ENCODE measurements around the gene ABCA1. TPM values are rescaled to one million over a fixed set of nuclear protein-coding genes. Genes with fewer than 3 reads are reported as not detected.
A peak's percentile ranks its signal among the peaks of the same experiment; 100 is the strongest.

Gene ABCA1
- total RNA-seq, 4 donors from 2014 or later = 18.3 to 59.8 (median 35.0) TPM

GRCh38 chr9:104972242-104972866, 44.4 kb upstream of the ABCA1 start:
- WGBS, 2 donors = 68 to 74% methylated on average over 4 of the region's 4 CpGs
- no peak for DNase-seq
- Histone ChIP-seq H3K27ac (no peak overlapping the region), H3K9me3 (no peaks in the 10 kb centered on the region), H3K4me3 (replicated peaks in 1 of 3) (no peak overlapping the region), H3K36me3 (no peaks in the 10 kb centered on the region), H3K4me1 (peaks cover 0 to 9% of the 10 kb centered on the region in 2 donors), H3K27me3 (no peaks in the 10 kb centered on the region)
- intact Hi-C loops (cut with DNase I) = no loop called here
- TF ChIP-seq CTCF (IDR thresholded peaks at IDR 0.05) (no peak), POLR2A (IDR thresholded peaks at IDR 0.05) (no peak)

- 91 to 95% methylated on average over 3 of the region's 3 CpGs for WGBS, 2 donors
- Histone ChIP-seq H3K27ac (no peak overlapping the region), H3K4me3 (replicated peaks in 1 of 3) (no peak overlapping the region), H3K36me3 (no peaks in the 10 kb centered on the region), H3K27me3 (no peaks in the 10 kb centered on the region), H3K9me3 (no peaks in the 10 kb centered on the region), H3K4me1 (peaks cover 0 to 9% of the 10 kb centered on the region in 2 donors)
- intact Hi-C loops (cut with DNase I) = no loop called here
- DNase-seq = no peak
- TF ChIP-seq POLR2A (IDR thresholded peaks at IDR 0.05) (no peak), CTCF (IDR thresholded peaks at IDR 0.05) (no peak)
Measured at GRCh38 chr9:104971511-104971910, 43.6 kb upstream of the ABCA1 start.

- Histone ChIP-seq H3K27ac (no peak overlapping the region), H3K36me3 (no peaks in the 10 kb centered on the region), H3K4me1 (peaks cover 0 to 9% of the 10 kb centered on the region in 2 donors), H3K9me3 (no peaks in the 10 kb centered on the region), H3K4me3 (replicated peaks in 1 of 3) (no peak overlapping the region), H3K27me3 (no peaks in the 10 kb centered on the region)
- DNase-seq = no peak
- 78 to 87% methylated on average over 8 of the region's 8 CpGs for WGBS, 2 donors
- no peak for TF ChIP-seq POLR2A (IDR thresholded peaks at IDR 0.05)
- no peak for TF ChIP-seq CTCF (IDR thresholded peaks at IDR 0.05)
- intact Hi-C loops (cut with DNase I) = no loop called here
Measured at GRCh38 chr9:104970271-104970987, 42.5 kb upstream of the ABCA1 start.

- H3K27me3 ChIP-seq = no peaks in the 10 kb centered on the region
- intact Hi-C loops (cut with DNase I) = loop anchor here (5.0 kb wide), 1 partner anchor 42 kb away; the partner anchor contains the start of gene ABCA1
- no peak for DNase-seq
- peak overlapping the region in 2 of 3 donors; percentile 76 to 92 for H3K27ac ChIP-seq
- WGBS, 2 donors = 70 to 73% methylated on average over 4 of the region's 4 CpGs
- peaks cover 0 to 9% of the 10 kb centered on the region in 2 donors for H3K4me1 ChIP-seq
- peak overlapping the region in 1 of 3 donors; percentile 65 for H3K4me3 ChIP-seq (replicated peaks in 1 of 3)
- no peaks in the 10 kb centered on the region for H3K36me3 ChIP-seq
- TF ChIP-seq CTCF (IDR thresholded peaks at IDR 0.05) (no peak), POLR2A (IDR thresholded peaks at IDR 0.05) (no peak)
- H3K9me3 ChIP-seq = no peaks in the 10 kb centered on the region
Measured at GRCh38 chr9:104969116-104969515, 41.2 kb upstream of the ABCA1 start.
